Mucosa of descending colon (tissue), 3 donors: ENCODE data around the gene TUBB3. TPM values are rescaled to one million over a fixed set of nuclear protein-coding genes. Genes with fewer than 3 reads are reported as not detected.

ENCODE experiments used
- ATAC-seq: fragments of 200-7000 bp; cut with Tn5 transposase; one replicate; pipeline ENCODE4 v1.9.1; 2020; ENCODE audit warnings: mild to moderate bottlenecking, moderate library complexity
- DNase-seq, 3 donors: peaks; one replicate each; pipeline ENCODE4 v3.0.0-alpha.2; 2020
- H3K36me3 ChIP-seq: fragments of 200-600 bp; one replicate; pipeline ENCODE4 v1.8.0; 2021; ENCODE audit warnings: low read depth, mild to moderate bottlenecking
- H3K4me1 ChIP-seq: fragments of 200-600 bp; one replicate; pipeline ENCODE4 v1.8.0; 2021; ENCODE audit warnings: low read depth, mild to moderate bottlenecking
- H3K4me3 ChIP-seq: fragments of 200-600 bp; one replicate; pipeline ENCODE4 v1.8.0; 2021; ENCODE audit warnings: mild to moderate bottlenecking
- H3K9me3 ChIP-seq: fragments of 200-600 bp; one replicate; pipeline ENCODE4 v1.8.0; 2021; ENCODE audit warnings: mild to moderate bottlenecking
- intact Hi-C, 2 donors: fragments of 100-400 bp; cut with DNase I in 1 of 2; cut with micrococcal nuclease in 1 of 2; formaldehyde crosslinking; loops; one replicate each; pipeline versions ENCODE4 v1.11.0 to v1.11.1; 2022; cut with DNase I, micrococcal nuclease
- total RNA-seq, 3 donors: library from RNA; stranded (reverse); fragmentation: NEBNext Ultra II Directional in 2 of 3; extraction: Animal tissue kit (Norgen Biotek cat#: 25700) in 2 of 3; gene quantifications; one replicate each; pipeline versions ENCODE4 v1.2.1 to v1.2.4, GENCODE V29; 2021 to 2023
- TF ChIP-seq, protein P1 (sequence below): fragments of 200-600 bp; IDR thresholded peaks from one replicate; pipeline ENCODE4 v1.8.0; 2022; ENCODE audit warnings: antibody characterized with exemption, mild to moderate bottlenecking
- donor health status: DM: no; HTN: no; CAD: no; lungs with moderate emphysema.
- donor health status: DM: no; HTN: no; CAD: no.
- donor health status: DM: no; HTN: yes; CAD: no.

TUBB3 gene
- total RNA-seq, 3 donors from 2014 or later, result 1.8 to 26.8 (median 7.5) TPM

DNA sequence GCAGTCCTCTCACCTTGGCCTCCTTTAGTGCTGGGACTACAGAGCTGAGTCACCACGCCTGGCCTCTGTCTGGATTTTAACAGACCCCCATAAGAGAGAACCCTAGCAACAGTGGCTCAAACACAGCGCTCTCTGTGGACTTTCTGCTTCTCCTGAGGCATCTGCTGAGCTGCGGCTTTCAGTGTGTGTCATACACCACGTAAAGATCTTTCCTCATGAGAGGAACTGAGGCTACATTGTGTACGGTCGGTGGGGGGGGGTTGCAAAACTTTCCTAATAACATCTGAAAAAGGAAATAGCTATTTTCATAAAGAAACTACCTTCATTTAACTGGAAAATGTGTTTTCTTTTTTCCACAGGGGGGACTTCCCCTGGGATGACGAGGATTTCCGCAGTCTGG is 58.3 kb downstream of the TUBB3 start:
- no peaks in the 10 kb centered on the region for H3K4me1 ChIP-seq
- ATAC-seq (no peak), DNase-seq (no peak)
- TF ChIP-seq, protein P1, sequence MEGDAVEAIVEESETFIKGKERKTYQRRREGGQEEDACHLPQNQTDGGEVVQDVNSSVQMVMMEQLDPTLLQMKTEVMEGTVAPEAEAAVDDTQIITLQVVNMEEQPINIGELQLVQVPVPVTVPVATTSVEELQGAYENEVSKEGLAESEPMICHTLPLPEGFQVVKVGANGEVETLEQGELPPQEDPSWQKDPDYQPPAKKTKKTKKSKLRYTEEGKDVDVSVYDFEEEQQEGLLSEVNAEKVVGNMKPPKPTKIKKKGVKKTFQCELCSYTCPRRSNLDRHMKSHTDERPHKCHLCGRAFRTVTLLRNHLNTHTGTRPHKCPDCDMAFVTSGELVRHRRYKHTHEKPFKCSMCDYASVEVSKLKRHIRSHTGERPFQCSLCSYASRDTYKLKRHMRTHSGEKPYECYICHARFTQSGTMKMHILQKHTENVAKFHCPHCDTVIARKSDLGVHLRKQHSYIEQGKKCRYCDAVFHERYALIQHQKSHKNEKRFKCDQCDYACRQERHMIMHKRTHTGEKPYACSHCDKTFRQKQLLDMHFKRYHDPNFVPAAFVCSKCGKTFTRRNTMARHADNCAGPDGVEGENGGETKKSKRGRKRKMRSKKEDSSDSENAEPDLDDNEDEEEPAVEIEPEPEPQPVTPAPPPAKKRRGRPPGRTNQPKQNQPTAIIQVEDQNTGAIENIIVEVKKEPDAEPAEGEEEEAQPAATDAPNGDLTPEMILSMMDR, result no peak
- H3K9me3 ChIP-seq, result no peaks in the 10 kb centered on the region
- H3K36me3 ChIP-seq, result peaks cover 4% of the 10 kb centered on the region
- intact Hi-C loops, result no loop called here
- no peak overlapping the region for H3K4me3 ChIP-seq

DNA sequence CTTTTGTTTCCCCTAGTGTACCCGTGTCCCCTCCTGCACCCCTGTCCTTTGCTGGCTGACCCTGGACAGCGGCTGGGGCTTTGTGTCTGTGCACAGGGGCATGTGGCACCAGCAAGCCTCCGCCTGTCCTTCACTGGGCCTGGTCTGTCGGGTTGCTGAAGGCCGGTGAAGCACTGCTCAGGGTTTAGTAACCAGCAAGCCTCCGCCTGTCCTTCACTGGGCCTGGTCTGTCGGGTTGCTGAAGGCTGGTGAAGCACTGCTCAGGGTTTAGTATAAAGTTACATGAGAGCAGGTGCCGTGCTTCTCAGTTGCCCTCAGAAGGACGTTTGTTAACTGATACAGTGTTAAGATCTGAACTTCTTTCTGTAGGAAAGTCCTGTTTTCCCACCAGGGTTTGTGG is 59.2 kb downstream of the TUBB3 start:
- DNase-seq (no peak), ATAC-seq (no peak)
- Histone ChIP-seq H3K4me1 (no peaks in the 10 kb centered on the region), H3K4me3 (no peak overlapping the region), H3K9me3 (no peaks in the 10 kb centered on the region), H3K36me3 (peaks cover 4% of the 10 kb centered on the region)
- intact Hi-C loops, result no loop called here
- TF ChIP-seq, protein P1, result no peak

DNA sequence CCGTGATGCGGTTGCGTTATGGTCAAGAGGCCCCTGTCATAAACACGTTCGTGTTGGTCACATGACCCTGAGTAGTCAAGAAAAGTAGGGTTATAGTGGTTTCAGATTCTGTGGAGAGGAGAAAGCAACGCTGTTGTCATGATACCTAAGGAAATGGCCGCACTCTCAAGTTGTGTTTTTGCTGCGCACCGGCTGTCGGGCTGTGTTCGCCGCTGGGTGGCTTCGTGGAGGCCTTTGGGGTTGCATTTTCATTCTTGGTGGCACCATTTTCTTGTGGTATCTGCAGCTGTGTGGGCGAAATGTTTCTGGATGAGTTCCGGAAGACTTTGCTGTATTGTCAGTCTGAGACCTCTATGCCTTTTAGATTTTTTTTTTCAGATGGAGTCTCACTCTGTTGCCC is 60.4 kb downstream of the TUBB3 start:
- no peaks in the 10 kb centered on the region for H3K9me3 ChIP-seq
- ATAC-seq (no peak), DNase-seq (no peak)
- TF ChIP-seq, protein P1, result no peak
- no peak overlapping the region for H3K4me3 ChIP-seq
- no peaks in the 10 kb centered on the region for H3K4me1 ChIP-seq
- intact Hi-C loops, result no loop called here
- H3K36me3 ChIP-seq, result peaks cover 4% of the 10 kb centered on the region

DNA sequence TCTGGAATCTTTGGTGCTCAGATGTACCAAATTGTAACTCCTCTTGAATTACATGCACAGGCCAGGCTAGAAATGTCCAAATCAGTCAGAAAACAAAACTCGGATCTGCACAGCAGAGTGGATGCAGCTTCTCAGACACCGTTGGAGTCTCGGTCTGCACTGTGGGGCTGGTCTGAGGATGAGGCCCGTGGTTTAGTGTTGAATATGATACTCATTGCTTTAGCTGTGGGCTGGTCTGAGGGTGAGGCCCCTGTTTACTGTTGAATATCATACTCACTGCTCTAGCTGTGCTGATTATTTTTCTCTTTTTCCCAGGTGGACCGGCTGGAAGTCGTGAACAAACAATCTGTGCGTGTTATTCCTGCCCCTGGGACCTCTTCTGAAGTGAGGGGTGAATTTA is 61.1 kb downstream of the TUBB3 start:
- Histone ChIP-seq H3K9me3 (no peaks in the 10 kb centered on the region), H3K4me1 (no peaks in the 10 kb centered on the region), H3K4me3 (no peak overlapping the region), H3K36me3 (peaks cover 4% of the 10 kb centered on the region)
- TF ChIP-seq, protein P1, result no peak
- intact Hi-C loops, result no loop called here
- DNase-seq (no peak), ATAC-seq (no peak)

DNA sequence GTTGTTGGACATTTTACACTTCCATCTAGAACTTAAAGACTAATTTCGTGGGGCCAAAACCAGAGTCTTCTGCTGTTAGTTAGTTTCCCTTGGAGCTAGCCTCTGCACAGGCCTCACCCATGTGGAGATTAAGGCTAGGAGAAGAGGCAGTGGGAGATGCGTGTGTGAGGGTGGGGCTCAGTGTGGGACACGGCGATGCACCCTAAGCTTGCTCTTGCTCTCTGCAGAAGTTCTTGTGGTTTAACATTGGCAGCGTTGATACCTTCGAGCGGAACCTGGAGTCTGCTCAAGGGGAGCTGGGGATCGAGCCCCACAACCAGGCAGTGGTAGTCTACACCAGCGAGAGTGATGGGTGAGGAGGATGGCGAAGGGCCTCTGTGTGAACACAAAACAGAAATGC is 62.1 kb downstream of the TUBB3 start:
- intact Hi-C loops, result no loop called here
- TF ChIP-seq, protein P1, result no peak
- DNase-seq (no peak), ATAC-seq (no peak)
- no peak overlapping the region for H3K4me3 ChIP-seq
- peaks cover 4% of the 10 kb centered on the region for H3K36me3 ChIP-seq
- no peaks in the 10 kb centered on the region for H3K4me1 ChIP-seq
- no peaks in the 10 kb centered on the region for H3K9me3 ChIP-seq

Other genes with a start within 250 kb of the TUBB3 start
- gene CDK10, start 236.7 kb upstream of the TUBB3 start, total RNA-seq, result 100 to 1,000 TPM in 1 of 3 donors, 10 to 100 TPM in 2; 90.8 to 163 (median 94.5) TPM
- 10 to 100 TPM; 12.5 to 21.7 (median 14.4) TPM for gene SPATA2L, start 221.6 kb upstream of the TUBB3 start, total RNA-seq
- gene VPS9D1, start 202.4 kb upstream of the TUBB3 start, total RNA-seq, result 10 to 100 TPM; 15.3 to 20.6 (median 16.4) TPM
- 10 to 100 TPM; 30.5 to 50.4 (median 31.6) TPM for gene ZNF276, start 201.8 kb upstream of the TUBB3 start, total RNA-seq
- 10 to 100 TPM; 13.1 to 27.7 (median 16.3) TPM for gene FANCA, start 106.7 kb upstream of the TUBB3 start, total RNA-seq
- gene SPIRE2, start 94.9 kb upstream of the TUBB3 start, total RNA-seq, result 100 to 1,000 TPM in 1 of 3 donors, 10 to 100 TPM in 2; 52.5 to 118 (median 84.2) TPM
- 100 to 1,000 TPM; 179 to 217 (median 212) TPM for gene TCF25, start 49.8 kb upstream of the TUBB3 start, total RNA-seq
- 1 to 10 TPM; 4.1 to 4.8 (median 4.3) TPM for gene MC1R, start 4.5 kb upstream of the TUBB3 start, total RNA-seq
- 10 to 100 TPM; 25.2 to 45.4 (median 31.9) TPM for gene DEF8, start 25.4 kb downstream of the TUBB3 start, total RNA-seq
- gene DBNDD1, start 96.1 kb downstream of the TUBB3 start, total RNA-seq, result 1 to 10 TPM; 1.7 to 3.0 (median 2.0) TPM
- not detected for gene PRDM7, start 154.0 kb downstream of the TUBB3 start, total RNA-seq